Measurements from ENCODE around the gene TJP2.
"Not testable (repeated sequence)": the region's sequence is repeated elsewhere in the genome, so short reads cannot be mapped to it uniquely, and the experiment has no call there.

TJP2 gene

GRCh38 chr9:69164573-69164972 is 9.5 kb upstream of the TJP2 start:
- DNase-seq, result not testable (repeated sequence)

GRCh38 chr9:69165581-69165980 is 8.5 kb upstream of the TJP2 start:
- no peak for DNase-seq

DNA sequence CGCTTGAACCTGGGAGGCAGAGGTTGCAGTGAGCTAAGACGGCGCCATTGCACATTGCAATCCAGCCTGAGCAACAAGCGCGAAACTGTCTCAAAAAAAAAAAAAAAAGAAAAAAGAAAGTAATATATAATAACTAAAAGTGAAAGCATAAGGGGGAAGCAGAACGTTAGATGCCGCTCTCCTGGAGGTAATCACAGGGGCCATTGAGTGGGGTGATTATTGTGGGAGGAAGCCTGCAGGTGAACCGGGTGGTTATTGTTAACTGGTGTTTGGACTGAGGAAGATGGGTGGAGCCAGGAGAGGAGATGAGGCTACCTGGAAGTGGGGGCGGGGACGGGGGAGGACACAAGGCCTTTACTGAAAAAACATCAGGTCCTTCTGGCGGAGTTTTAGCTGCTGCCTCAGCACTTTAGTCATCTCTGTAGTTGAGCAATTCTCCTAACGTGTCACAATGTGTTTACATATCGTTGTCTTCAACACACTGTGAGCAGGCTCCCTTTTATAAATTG is 5.3 kb upstream of the TJP2 start:
- peak; percentile 57 to 82 (median 70) for DNase-seq

DNA sequence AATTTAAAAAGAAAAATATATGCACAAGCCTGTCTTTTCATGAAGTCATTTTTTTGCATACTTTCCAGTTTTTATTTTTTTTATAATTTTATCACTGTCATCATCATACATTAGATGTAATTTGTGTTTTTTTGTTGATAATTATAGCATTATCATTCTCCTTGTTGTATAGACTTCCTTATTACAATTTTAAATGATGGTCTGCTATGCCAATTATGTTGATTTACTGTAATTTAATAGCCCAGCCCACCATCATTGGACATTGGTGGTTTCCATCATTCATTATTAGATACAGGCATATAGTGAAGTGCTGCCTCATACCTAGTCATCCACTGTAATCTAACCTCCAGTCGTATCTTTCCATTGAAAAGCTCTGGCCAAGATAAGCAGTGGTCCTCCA is 3.8 kb upstream of the TJP2 start:
- no peak for DNase-seq

DNA sequence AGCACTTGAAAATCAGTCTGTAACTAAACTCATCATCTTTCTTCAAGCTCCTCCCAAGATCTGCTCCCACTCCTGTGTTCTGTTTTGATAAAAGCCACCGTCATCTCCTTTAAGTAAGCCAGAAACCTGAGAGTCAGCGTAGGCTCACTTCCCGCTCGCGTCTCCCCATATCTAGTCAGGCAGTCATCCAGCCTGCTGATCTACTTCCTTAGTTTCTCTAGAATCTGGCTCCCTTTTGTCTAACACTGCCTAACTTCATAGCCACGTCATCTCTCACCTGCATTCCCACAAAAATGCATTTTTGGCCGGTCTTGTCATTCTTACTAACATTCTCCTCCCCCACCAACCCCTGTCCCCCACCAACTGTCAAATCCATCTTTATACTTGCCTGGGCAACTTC is 3.0 kb upstream of the TJP2 start:
- DNase-seq, result peak; percentile 72 to 85 (median 82)

GRCh38 chr9:69171517-69171916 is 2.6 kb upstream of the TJP2 start:
- no peak for DNase-seq

DNA sequence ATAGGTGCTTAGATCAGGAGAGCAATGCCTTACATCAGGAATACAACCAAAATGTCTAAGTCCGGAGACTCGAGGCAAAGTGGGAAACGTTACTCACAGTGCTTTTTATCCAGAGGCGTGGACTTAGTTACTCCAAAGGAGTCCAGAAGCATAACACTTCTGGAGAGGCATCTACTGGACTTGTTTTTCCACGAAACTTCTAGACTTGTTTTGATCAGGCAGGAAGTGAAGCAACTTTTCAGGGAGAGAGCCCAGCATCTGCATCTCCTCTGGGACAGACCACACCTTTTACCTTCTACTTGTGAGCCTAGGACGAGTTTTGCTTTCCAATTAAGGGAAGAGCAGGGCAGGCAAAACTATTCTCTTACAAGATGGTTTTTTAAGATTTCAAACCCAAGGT is 1.2 kb upstream of the TJP2 start:
- DNase-seq, result no peak

DNA sequence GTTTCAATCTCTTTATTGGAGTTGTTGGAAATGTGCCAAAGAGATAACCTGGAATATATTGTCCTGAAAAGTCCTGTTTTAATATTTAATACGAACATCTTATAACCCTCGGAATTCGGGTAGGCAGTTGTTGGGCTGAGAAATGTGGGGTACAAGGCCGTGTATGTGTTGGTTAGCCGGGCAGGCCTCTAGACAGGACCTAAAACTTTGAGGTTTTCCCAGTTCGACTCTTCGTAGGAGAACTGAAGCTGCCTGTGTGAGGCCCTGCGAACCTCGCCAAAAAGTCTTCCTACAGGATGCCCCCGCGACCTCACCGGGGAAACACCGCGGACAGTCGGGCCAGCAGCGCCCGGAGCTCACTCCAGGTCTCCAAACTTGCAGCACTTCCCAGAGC is 583 bp upstream of the TJP2 start:
- DNase-seq, result no peak

DNA sequence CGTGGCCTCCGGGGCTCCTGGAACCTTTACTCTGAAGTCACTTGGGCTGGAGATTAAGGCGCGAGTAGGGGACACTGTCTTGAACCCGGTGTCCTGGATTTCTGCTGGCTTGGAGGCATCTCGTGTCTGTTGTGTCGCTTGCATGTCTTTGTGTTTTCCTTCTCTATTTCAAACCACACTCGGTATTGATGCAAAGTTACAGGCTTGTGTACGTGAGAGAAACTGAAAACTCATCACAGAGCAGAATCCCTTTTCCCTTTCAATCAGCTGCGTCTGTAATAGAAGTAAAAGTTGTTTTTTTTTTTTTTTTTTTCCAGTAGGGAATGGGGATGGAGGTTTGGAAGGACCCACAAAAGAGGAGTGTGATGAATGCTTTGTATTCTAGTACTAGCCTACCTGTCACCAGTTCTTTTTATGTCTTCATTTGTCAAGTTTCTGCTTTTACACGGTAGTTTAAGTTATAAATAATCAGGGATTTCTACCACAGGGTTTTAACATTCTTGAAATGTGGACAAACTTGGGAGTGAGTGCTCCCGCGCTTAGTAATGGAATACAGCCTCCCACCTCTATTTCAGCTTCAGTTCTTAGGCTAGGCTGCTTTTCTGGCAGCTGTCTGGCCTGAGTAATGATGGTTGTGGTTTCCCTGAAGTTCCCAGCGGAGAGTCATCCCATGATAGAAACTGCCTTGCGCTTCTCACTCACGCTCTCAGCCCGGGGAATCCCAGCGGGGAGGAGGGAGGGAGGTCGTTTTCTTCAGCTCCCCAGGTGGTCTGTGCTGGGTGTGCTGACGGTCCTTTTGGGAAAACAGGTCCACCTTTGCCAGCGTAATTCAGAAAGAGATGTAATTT is 763 bp downstream of the TJP2 start:
- peak; percentile 79 to 89 (median 86) for DNase-seq

DNA sequence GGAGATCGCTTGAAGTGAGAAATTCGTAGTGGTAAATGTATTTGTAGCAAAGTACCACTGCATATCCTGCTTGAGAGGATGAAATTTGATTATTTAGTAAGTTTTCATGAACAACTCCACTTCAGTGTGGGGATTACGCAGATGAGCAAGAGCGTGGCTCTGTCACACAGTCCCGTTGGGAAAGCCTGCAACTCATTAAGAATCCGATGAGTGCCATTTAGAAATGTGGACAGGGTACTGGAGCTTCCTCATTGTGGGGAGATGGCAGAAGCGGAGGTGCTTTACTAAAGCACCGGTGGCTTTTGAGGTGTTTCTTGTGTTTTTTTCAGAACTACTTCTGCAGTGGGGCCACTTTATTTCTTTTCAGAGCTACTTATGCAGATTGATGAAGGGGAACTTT is 1.4 kb downstream of the TJP2 start:
- peak; percentile 58 to 71 (median 64) for DNase-seq

DNA sequence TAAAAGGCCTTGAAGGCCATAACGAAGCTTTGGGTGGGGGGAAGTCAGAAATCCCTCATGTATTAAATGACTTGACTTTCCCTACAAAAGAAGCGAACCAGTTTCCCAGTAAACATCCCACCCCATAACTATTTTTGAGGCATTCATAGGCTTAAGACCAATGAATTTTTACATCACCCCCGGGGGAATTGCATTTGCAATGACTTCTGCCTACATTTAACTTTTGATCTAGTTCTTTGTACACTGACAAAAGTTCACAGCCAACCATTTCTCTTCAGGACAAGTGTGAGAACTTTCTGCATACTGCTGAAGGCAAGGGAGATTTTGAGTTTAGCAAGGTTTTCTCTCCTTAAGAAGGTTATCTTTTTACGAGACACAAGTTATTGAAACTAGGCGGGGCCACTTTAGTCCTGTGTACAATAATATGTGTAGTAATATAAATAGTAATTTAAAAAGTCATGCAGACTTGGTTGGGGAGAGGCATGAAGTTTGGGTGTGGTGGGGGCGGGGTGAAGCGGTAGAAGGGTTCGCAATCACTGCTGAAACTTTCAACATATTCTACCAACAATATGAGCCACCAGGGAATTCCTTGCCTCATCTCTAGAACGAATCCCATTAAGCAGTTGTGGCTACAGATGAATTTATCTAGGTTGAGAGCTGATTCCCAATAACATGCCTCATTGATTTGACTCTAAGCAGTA is 2.5 kb downstream of the TJP2 start:
- DNase-seq, result peak in 2 of 4 experiments; percentile 22 to 36

GRCh38 chr9:69178583-69179011 is 4.5 kb downstream of the TJP2 start:
- no peak for DNase-seq

DNA sequence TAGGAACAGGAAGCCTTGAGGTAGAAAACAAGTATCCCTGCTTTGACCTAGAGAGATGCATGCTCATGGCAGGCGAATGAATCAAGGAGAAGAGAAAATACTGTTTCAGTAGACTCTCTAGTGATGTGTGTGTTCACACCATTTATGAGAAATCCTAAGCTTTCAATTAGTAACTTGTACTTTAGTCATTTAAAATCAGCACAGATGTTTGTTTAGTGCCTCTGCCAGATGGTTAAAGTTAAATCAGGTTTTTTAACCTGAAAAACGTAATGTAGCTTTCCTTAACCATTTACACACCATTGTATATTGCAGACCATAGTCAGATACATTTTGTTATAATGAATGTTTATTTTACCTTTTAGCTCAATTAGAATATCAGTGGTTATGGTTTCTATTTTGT is 5.0 kb downstream of the TJP2 start:
- no peak for DNase-seq

DNA sequence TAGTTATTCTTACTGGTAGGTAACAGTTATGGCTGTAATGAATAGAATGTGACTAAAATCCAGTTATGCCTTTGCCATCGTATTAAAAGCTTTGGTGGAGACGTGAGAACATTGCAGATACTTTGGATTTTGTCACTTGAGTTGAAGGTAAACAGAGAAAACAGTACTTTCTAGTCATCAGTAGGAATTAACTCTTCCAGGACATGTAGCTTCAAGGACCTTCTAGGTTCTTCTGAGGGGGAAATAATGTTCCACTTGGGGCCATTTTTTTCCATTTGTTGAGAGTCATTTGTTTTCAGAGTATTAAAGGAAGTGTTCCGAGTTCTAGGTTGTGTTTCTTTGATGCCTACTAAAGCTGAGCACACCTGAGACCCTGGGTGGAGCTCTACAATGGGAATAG is 6.1 kb downstream of the TJP2 start:
- no peak for DNase-seq

DNA sequence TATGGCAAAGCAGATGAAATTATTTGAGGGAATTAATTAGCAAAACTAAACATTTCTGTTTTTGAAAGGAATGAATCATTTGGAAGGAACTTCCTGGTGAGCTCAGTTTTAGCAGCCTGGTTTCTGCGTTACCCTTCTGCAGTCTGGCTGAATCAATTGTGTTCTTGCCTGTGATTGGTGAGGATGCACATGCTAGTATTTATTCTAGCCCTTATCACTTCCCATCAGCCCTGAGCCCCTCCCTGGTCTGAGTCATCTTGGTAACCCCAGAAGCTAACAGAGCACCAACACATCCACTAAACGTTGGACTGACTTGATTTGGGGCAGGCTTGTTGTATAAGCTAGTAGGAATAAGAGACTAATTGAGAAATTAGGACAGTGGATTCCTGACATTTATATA is 6.6 kb downstream of the TJP2 start:
- peak; percentile 41 to 67 (median 50) for DNase-seq

GRCh38 chr9:69181908-69182353 is 7.9 kb downstream of the TJP2 start:
- DNase-seq, result peak; percentile 70 to 85 (median 84)

DNA sequence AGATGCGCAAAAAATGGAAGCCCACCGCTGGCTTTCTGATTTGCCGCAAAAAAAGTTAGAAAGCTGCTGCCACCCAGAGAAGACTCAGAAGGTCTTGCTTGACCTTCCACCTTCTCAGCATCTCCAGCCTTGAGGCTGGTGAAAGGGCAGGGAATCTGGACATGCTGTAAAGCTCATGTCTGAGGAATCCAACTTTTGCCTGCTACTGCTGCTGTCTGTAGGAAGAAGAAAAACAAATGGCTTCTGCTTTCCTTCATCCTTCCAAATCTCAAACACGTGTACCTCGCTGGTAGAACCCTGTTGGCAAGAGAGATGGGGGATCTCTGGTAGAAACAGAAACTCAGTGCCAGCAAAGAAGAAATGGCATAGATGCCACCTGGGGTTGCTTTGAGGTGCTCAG is 10.2 kb downstream of the TJP2 start:
- DNase-seq, result no peak

DNA sequence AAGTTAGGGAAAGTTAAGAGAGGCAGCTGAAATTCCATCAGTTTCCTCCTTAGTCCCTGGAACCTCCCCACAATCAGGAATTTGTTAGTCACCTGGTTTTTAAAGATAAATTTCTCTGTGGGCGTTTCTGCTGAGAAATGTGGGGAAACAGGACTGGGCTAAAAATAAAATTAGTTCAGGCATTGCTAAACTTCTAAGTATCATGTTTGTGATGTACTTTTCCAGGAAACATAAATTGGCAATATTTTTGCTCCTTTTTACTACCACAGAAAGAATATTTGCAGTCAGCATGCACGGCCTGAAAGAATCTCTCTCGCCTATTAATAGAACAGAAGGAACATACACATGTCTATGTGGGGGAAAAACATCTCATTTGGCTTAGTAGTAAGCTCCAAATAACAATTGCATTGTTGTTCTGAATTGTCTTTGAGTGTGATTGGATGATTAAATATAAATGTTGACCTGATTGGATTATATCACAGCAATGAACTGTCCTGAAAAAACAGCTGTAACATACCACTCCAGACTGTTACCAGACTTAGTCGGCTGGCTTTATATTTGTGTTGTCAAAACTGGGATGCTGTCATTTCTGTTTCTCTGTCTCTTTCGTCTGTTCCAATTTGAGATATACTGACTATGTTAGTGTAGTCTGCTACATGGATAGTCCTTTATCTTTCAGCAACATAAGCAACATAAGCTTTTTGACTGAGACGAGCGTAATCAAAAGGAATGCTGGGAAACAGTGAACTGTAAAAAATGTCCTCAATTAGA is 12.9 kb downstream of the TJP2 start:
- DNase-seq, result peak in 2 of 4 experiments; percentile 23 to 35

- DNase-seq, result no peak
Measured at GRCh38 chr9:69188975-69189374, 14.9 kb downstream of the TJP2 start.

GRCh38 chr9:69190086-69190862 is 16.2 kb downstream of the TJP2 start:
- no peak for DNase-seq

- DNase-seq, result no peak
Measured at GRCh38 chr9:69190863-69191181, 16.7 kb downstream of the TJP2 start.

GRCh38 chr9:69191231-69191630 is 17.2 kb downstream of the TJP2 start:
- no peak for DNase-seq
